Dendritic cell treated with granulocyte-macrophage colony-stimulating factor and Interleukin-4, amounts not matched to agents 40 ng/mL and 50 ng/mL, for 4 days (primary cell): ENCODE results near the gene LRRC4C.

Experiments used
- H3K27ac Mint-ChIP-seq: one replicate; pipeline ENCODE4 v1.8.0; 2022; ENCODE audit warnings: mild to moderate bottlenecking, mixed read lengths
- H3K27me3 Mint-ChIP-seq: one replicate; pipeline ENCODE4 v1.8.0; 2022; ENCODE audit warnings: mild to moderate bottlenecking, mixed read lengths
- H3K36me3 Mint-ChIP-seq: one replicate; pipeline ENCODE4 v1.8.0; 2022; ENCODE audit warnings: low read depth, mixed read lengths
- H3K4me1 Mint-ChIP-seq: one replicate; pipeline ENCODE4 v1.8.0; 2022; ENCODE audit warnings: low read depth, mixed read lengths
- H3K4me3 Mint-ChIP-seq: one replicate; pipeline ENCODE4 v1.8.0; 2022; ENCODE audit warnings: mild to moderate bottlenecking, moderate library complexity, mixed read lengths
- H3K9me3 Mint-ChIP-seq: one replicate; pipeline ENCODE4 v1.8.0; 2022; ENCODE audit warnings: mixed read lengths
- intact Hi-C: fragments of 100-400 bp; cut with micrococcal nuclease; formaldehyde crosslinking; loops from one replicate; pipeline ENCODE4 v1.15.0; 2022

Gene LRRC4C

DNA sequence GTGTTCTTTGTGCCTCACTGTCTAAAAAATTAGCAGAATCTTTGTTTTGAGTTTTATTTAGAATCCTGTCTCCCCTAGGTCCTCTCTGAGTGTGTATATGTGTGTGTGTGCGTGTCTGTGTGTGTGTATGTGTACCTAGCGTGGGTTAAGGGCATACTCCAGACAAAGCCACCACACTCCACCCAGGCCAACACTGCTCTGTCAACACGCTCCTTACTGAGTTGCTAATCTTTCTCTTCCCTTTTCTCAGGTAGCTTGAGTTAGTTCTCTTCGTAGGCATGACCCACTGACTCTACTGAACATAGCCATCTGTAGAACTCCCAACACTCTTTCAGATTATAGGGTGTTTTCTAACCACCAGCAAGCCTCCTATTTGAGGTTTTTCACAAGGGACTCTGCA lies 131.1 kb downstream of the LRRC4C start:
- Mint-ChIP-seq H3K9me3 (no peaks in the 10 kb centered on the region), H3K27ac (no peak overlapping the region)

DNA sequence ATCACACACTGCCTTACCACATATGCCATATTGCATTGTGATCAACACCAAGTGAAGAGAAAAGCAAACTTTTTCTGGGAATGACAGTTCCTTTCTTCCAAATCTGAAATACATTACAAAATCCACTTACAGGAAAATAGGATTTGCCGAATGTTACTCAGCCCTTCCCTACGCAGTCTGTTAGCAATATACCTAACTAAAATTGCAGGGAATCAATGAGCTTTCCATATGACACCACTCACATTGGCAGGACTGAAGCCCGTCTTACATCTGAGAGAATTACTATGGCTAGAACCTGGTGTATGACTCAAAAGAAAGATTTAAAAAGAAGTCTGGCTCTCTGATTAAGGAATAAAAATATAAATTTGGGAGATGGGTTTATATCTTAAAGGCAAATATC lies 136.0 kb downstream of the LRRC4C start:
- intact Hi-C loops: no loop called here
- H3K4me3 Mint-ChIP-seq: no peak overlapping the region
- H3K9me3 Mint-ChIP-seq: no peaks in the 10 kb centered on the region
- H3K27ac Mint-ChIP-seq: no peak overlapping the region
- H3K36me3 Mint-ChIP-seq: no peaks in the 10 kb centered on the region
- no peaks in the 10 kb centered on the region for H3K27me3 Mint-ChIP-seq
- no peaks in the 10 kb centered on the region for H3K4me1 Mint-ChIP-seq

More for the DNA sequence above, 131.1 kb downstream of the LRRC4C start:
- Mint-ChIP-seq H3K4me1 (no peaks in the 10 kb centered on the region), H3K36me3 (no peaks in the 10 kb centered on the region), H3K4me3 (no peak overlapping the region), H3K27me3 (no peaks in the 10 kb centered on the region)
- intact Hi-C loops: no loop called here

DNA sequence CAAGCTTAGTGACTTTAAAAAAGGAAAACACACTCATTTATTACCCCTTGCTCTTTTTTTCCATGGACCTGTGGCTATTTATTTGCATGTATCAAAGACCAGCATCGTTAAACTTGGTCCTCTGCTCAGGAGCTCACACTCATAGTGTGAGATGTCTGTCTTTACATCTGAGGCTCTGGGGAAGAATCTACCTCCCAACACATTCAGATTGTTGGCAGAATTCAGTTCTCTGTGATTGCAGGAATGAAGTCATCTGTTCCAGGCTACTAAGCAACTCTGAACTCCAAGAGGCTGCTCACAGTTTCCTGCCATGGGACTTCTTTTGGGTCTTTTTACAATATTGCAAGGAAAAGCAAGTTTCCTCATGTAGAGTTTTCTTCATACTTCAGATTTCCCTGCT lies 138.8 kb downstream of the LRRC4C start:
- intact Hi-C loops: no loop called here
- no peaks in the 10 kb centered on the region for H3K36me3 Mint-ChIP-seq
- H3K27me3 Mint-ChIP-seq: no peaks in the 10 kb centered on the region
- H3K4me3 Mint-ChIP-seq: no peak overlapping the region
- H3K4me1 Mint-ChIP-seq: no peaks in the 10 kb centered on the region
- H3K27ac Mint-ChIP-seq: no peak overlapping the region
- H3K9me3 Mint-ChIP-seq: no peaks in the 10 kb centered on the region

DNA sequence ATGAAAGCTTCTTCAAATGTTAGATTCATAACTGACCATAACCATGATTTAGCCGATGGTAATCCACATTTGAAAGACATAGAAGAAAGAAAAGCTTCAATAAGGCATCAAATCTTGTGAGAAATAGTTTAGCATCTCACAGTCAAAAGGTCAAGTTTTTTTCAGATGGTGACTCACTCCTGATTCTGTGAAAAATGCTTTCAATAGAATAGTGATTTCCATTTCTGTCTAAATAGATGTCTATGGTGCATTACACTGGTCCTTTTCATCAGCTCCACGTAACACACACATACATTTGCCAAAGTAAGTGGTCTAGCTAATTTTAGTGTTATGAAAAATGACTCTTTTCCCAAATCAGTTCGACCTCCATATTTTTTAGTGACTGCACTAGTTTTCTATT lies 139.2 kb downstream of the LRRC4C start:
- intact Hi-C loops: no loop called here
- Mint-ChIP-seq H3K9me3 (no peaks in the 10 kb centered on the region), H3K27me3 (no peaks in the 10 kb centered on the region), H3K36me3 (no peaks in the 10 kb centered on the region), H3K4me1 (no peaks in the 10 kb centered on the region), H3K4me3 (no peak overlapping the region), H3K27ac (no peak overlapping the region)

DNA sequence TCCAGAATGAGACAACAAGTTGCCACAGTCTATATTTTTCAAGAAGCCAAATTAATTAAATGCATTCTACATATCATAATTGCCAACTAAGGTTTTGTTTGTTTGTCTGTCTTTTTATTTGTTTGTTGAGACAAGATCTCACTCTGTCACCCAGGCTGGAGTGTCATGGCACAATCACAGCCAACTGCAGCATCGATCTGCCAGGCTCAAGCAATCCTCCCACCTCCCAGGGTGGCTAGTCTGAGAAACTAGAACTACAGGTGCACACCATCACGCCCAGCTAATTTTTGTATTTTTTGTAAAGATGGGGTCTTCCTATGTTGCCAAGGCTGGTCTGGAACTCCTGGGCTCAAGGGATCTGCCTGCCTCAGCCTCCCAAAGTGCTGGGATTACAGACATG lies 140.0 kb downstream of the LRRC4C start:
- no peaks in the 10 kb centered on the region for H3K9me3 Mint-ChIP-seq
- intact Hi-C loops: no loop called here
- no peak overlapping the region for H3K4me3 Mint-ChIP-seq
- no peaks in the 10 kb centered on the region for H3K4me1 Mint-ChIP-seq
- H3K27ac Mint-ChIP-seq: no peak overlapping the region
- H3K36me3 Mint-ChIP-seq: no peaks in the 10 kb centered on the region
- no peaks in the 10 kb centered on the region for H3K27me3 Mint-ChIP-seq

DNA sequence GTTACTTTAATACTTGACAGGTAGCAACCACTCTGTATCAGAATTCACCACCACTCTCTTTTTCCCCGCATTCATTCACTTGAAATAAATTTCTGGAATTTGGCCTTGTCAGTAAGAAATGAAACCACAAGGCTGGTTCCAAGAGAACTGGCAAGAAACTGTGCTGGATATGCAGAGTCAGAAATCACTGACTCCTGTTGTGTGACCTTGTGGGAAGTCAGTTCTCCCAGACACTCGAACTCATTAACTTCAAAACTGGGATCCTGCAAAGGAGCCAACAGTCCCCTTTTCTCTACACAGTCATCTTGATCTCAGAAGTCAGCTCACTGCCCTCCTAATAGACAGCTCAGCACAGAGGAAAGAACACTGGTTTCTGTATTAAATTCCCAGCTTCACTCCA lies 142.7 kb downstream of the LRRC4C start:
- no peaks in the 10 kb centered on the region for H3K27me3 Mint-ChIP-seq
- no peaks in the 10 kb centered on the region for H3K4me1 Mint-ChIP-seq
- no peak overlapping the region for H3K4me3 Mint-ChIP-seq
- intact Hi-C loops: no loop called here
- H3K9me3 Mint-ChIP-seq: no peaks in the 10 kb centered on the region
- no peak overlapping the region for H3K27ac Mint-ChIP-seq
- H3K36me3 Mint-ChIP-seq: no peaks in the 10 kb centered on the region

DNA sequence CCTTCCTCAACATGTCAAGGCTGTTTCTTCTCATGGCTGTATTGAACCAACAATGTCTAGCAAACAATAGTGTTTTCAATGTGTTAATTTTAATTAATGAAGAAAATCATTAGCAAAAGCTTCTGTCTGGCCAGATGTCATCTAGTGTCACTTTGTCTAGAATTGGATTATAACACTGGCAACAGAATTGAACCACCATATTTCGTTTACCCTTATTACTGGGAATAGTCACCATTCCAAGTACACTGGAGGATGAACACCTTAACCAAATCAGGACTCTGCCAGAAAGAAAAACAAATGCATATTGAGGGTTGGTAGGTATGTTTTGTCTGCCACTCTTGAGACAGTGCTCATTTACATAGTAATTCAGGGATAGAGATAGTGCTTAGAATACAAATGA lies 146.2 kb downstream of the LRRC4C start:
- no peak overlapping the region for H3K27ac Mint-ChIP-seq
- no peaks in the 10 kb centered on the region for H3K4me1 Mint-ChIP-seq
- no peaks in the 10 kb centered on the region for H3K27me3 Mint-ChIP-seq
- H3K36me3 Mint-ChIP-seq: no peaks in the 10 kb centered on the region
- no peaks in the 10 kb centered on the region for H3K9me3 Mint-ChIP-seq
- intact Hi-C loops: no loop called here
- H3K4me3 Mint-ChIP-seq: no peak overlapping the region

DNA sequence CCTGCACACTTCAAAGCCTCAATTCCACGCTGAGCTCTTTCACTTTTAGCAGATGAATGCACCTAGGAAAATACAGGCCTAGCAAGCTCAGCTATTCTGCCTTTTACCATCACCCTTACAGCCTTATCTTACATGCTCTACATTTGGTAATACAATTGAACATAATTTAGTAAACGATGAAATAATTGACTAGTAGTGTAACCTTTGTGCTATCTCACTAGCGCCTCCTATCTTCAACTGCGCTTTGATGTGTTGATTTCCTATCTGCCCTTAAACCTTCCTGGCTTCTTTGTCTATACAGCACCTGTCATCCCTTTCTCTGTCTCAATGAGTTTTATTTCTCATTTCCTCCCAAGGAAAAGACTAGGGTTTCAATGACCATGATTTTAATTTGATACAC lies 149.7 kb downstream of the LRRC4C start:
- Mint-ChIP-seq H3K27ac (no peak overlapping the region), H3K36me3 (no peaks in the 10 kb centered on the region), H3K4me1 (no peaks in the 10 kb centered on the region), H3K9me3 (no peaks in the 10 kb centered on the region), H3K4me3 (no peak overlapping the region), H3K27me3 (no peaks in the 10 kb centered on the region)
- intact Hi-C loops: no loop called here

DNA sequence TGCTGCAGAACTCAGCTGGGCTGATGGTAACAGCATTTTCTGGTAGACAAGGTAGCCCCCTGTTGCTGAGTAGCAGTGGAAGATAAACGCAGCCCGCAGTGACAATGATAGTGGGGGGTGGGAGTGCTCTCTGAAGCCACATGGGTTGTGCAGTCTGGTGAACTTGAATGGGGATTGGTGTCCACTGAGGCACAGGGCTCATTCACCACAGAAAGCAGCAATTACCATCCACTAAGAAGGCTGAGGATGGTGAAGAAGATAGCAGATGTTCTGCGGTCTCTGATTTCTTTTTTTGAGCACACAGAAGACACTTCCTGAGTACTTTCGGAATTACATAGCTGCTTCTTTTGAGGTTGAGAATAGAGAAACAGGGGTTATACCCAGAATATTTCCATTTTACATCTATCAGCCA lies 150.3 kb downstream of the LRRC4C start:
- Mint-ChIP-seq H3K27ac (no peak overlapping the region), H3K4me1 (no peaks in the 10 kb centered on the region), H3K4me3 (no peak overlapping the region), H3K9me3 (no peaks in the 10 kb centered on the region), H3K27me3 (no peaks in the 10 kb centered on the region), H3K36me3 (no peaks in the 10 kb centered on the region)
- intact Hi-C loops: no loop called here

DNA sequence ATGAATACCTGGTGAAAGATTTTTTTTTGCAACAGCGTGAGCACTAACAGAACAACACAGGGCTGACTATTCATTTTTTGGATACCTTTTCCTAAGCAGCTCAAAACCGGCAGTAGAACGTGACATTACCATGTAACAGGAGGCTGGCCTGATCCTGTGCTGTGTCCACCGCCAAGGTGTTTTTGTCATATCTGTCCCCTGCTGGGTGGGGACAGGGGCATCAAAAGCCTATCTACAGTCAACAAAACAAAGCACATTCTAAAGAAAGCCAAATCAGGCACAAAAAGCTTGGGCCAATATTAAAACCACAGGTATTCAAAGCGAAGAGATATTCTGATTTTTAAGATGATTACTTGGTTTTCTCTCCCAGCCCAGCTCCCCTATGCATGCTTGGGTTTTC lies 151.2 kb downstream of the LRRC4C start:
- no peaks in the 10 kb centered on the region for H3K36me3 Mint-ChIP-seq
- H3K4me3 Mint-ChIP-seq: no peak overlapping the region
- no peak overlapping the region for H3K27ac Mint-ChIP-seq
- intact Hi-C loops: no loop called here
- H3K9me3 Mint-ChIP-seq: no peaks in the 10 kb centered on the region
- H3K4me1 Mint-ChIP-seq: no peaks in the 10 kb centered on the region
- no peaks in the 10 kb centered on the region for H3K27me3 Mint-ChIP-seq

DNA sequence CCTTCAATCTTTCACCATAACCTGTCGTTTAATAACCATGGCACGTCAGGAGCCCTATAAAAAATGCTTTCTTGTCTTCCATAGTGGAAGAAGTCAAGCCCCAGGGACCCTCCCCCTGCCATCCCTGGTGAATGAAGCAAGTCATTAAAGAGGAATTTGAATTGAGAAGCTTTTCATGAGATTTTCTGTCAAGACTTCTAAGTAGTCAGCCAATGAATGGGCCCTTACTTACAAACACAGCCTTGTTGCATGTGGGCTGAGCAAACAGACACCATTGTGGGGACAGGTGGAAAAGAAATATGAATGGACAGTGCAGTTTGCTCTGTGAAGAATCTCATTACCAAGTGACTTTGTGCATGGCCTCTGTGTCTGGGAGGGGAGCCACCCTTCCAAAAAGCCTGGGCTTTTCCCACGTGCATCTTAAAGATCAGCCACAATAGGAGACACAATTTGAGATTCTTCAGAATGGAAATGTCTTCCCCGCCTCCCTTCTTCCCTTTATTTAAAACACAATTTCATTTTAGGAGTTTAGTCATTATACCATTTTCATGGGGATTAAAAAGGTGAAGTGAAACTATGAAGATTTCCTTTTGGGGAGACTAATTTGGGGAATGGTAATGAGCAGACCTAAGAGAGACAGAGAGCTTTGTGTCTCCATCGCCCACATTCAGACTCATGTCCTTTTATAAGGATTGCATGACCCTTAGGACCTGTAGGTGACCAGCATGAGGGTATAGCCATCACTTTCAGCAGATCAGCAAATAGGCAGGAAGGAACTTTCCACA lies 152.0 kb downstream of the LRRC4C start:
- Mint-ChIP-seq H3K4me3 (no peak overlapping the region), H3K27me3 (no peaks in the 10 kb centered on the region), H3K4me1 (no peaks in the 10 kb centered on the region), H3K27ac (no peak overlapping the region), H3K9me3 (no peaks in the 10 kb centered on the region), H3K36me3 (no peaks in the 10 kb centered on the region)
- intact Hi-C loops: no loop called here

DNA sequence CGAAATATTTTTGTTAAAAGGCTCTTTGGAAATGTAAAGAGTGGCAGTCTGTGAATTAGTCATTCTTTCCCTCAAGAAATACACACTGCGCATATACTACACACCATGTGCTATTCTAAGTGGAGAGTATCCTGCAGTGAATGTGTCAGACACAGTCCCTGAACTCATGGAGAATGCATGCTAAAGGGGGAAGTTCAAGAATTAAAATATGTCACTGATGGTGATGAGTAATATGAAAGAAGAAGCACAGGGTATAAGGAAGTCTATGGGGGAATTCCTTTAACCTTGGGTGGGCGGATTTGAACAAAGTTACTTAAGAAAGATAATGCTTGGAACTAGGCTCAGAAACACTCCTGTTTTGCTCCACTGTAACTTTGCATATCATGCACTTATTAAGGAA lies 153.0 kb downstream of the LRRC4C start:
- Mint-ChIP-seq H3K4me1 (no peaks in the 10 kb centered on the region), H3K27ac (no peak overlapping the region), H3K4me3 (no peak overlapping the region), H3K9me3 (no peaks in the 10 kb centered on the region), H3K36me3 (no peaks in the 10 kb centered on the region), H3K27me3 (no peaks in the 10 kb centered on the region)
- intact Hi-C loops: no loop called here

DNA sequence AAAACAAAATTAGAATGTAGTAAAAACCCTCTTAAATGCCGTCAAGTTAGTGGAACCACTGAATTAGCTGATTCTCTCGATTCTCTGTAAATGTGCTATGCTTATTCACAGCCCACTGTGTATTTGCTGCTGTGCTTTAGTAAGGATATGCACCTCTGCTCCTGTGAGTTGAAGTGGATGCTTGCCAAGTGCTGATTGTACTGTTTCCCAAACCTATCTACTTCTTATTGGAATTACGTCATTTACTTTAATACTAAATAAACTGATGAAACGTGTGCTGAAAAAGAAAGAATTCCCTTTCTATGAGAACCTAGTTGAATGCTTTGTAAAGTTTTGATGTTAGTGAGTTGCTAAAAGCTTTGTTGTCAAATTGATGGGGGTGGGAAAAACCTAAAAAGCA lies 158.4 kb downstream of the LRRC4C start:
- Mint-ChIP-seq H3K36me3 (no peaks in the 10 kb centered on the region), H3K4me1 (no peaks in the 10 kb centered on the region), H3K4me3 (no peak overlapping the region), H3K27ac (no peak overlapping the region), H3K27me3 (no peaks in the 10 kb centered on the region), H3K9me3 (no peaks in the 10 kb centered on the region)
- intact Hi-C loops: no loop called here

DNA sequence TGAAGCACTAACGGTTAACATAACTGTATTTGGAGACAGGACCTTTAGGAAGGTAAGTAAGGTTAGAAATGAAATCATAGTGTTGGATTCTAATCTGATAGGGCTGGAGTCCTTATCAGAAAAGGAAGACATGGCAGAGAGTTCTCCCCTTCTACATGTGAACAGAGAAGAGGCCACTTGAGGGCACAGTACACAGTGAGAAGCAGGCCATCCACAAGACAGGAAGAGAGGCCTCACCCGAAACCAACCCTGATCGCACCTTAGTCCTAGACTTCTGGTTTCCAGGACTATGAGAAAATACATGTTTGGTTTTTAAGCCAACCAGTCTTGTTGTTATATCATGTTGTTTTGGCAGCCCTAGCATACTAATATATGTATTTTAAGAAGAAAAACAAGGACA lies 170.0 kb downstream of the LRRC4C start:
- Mint-ChIP-seq H3K4me3 (no peak overlapping the region), H3K27ac (no peak overlapping the region), H3K4me1 (no peaks in the 10 kb centered on the region), H3K9me3 (no peaks in the 10 kb centered on the region), H3K27me3 (no peaks in the 10 kb centered on the region), H3K36me3 (no peaks in the 10 kb centered on the region)
- intact Hi-C loops: no loop called here

DNA sequence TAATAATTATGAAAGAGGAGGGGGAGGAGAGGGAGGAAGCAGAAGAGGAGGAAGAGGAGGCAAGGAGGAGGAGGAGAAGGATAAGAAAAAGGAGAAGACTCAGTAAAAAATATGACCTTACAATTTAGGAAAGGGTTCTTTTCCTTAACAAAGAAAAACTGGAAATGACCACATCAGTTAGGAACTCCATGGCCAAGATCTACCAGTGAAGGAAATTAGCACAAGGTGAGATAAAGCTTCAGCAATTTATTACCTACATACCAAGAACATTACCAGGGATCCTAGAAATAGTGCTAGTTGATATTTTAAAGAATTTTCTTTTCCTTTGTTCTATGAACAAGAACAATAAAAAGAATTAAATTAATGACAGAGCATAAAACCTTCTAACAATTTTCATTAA lies 172.7 kb downstream of the LRRC4C start:
- Mint-ChIP-seq H3K9me3 (no peaks in the 10 kb centered on the region), H3K4me1 (no peaks in the 10 kb centered on the region), H3K4me3 (no peak overlapping the region), H3K27ac (no peak overlapping the region), H3K27me3 (no peaks in the 10 kb centered on the region), H3K36me3 (no peaks in the 10 kb centered on the region)
- intact Hi-C loops: no loop called here
